ENCODE measurements around the gene FEZF1.

The FEZF1 gene

DNA sequence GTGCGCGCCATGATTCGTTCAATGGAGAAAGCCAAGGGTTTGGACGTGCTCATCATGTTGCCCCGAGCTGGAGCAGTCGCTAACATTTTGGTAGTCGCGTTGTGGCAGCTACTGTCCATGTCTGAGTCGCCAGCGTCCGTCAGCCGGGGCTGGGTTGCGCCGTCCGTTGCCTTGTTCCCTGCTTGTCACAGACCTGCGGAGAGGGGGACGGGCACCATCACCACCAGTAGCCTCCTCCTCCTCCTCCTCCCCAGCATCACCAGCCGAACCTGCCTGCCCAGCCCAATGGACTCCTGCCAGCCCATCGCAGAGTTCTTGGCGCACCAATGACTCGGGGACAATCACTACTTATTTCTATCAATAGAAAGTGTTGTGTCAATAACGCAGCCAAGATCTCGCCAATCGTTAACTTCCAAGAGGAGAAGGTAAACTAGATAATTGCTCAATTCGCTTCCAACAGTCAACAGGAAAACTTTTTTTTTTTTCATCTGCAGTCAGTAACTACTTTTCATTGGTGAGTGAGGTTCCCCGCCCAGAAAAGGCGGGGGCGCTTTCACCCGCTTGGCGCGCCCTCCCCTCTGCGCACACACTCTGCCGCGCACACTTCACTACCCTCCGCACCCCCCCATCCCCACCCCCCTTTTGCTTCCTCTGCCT is at the start of gene FEZF1:
Gene FEZF1 (minus strand): TSS at position 432 of the 657 bp plus-strand sequence. CDS start 313 bp downstream, at position 119.
- peak in 2 of 56 donors; percentile 23 to 34 for DNase-seq

DNA sequence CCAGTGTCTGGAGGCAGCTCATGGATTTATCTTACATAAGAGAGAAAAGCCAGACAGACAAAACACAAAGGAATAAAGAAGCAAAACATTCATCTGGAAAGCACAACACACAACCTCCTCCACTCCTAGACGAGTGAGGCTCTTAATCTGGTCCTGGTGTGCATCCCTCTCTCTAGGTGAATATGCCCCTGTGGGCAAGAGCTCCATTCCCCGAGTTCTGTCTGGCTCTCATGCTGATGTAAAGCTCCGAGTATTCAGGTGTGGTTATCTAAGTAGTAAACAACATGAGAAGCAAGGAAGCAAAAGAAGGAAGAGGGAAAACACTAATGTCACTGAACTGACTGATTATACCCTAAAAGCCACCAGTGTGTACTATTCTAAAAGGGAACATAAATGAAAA is 47.9 kb upstream of the FEZF1 start:
- no peak for DNase-seq

DNA sequence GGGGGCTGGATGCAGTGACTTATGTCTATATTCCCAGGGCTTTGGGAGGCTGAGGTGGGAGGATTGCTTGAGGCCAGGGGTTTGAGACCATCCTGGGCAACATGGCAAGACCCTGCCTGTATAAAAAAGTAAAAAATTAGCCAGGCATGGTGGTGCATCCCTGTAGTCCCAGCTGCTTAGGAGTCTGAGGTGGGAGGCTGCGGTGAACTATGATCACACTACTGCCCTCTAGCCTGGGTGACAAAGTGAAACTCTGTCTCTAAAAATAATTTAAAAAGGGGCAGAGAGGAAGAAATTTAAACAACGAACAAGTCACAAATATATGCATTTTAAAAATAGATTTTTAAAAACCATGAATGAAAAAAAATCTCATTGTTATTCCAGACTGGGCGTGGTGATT is 46.2 kb upstream of the FEZF1 start:
- DNase-seq: no peak

DNA sequence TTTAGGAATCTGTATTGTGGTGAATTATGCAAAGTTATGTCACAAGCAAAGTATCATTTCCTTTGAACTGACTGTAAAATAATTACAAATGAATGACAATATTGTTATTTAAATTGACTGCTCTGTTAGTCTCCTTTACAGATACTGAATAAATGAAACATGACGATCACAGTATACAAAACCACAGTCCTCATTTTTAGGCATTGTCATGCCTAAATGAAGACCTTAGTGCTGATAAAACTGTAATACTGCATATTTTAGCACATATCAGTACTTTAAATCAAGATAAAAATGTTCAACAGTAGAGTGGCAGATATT is 39.7 kb upstream of the FEZF1 start:
- DNase-seq: no peak

DNA sequence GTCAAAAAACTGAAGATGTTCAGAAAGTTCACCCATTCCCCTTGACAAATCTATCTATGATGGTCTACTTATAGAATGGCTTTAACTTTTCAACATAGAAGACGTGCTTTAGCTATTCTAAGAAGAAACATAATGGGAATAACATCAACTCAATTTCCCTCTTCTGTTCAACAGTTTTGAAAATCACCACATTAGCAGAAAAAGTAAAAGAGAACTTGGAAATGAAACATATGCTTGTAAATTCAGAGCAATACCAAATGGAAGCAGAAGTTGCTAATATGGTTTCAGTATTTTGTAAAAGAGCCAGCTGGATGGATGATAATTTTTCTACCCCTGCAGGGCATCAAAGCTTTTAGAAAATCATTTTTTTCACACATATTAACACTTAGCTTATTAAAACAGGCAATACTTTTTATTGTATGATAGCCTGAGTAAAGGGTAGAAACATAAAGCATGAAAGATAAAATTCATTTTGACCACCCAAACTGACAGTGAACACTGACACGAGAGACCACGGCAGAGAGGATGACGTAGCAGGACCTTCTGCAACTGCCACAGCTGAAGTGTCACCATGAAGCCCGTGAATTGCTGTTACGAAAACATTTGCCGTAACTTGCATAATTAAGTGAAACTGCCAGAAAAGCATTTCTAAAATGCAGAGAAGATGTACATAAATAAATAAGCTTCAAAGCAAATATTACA is 39.2 kb upstream of the FEZF1 start:
- no peak for DNase-seq

DNA sequence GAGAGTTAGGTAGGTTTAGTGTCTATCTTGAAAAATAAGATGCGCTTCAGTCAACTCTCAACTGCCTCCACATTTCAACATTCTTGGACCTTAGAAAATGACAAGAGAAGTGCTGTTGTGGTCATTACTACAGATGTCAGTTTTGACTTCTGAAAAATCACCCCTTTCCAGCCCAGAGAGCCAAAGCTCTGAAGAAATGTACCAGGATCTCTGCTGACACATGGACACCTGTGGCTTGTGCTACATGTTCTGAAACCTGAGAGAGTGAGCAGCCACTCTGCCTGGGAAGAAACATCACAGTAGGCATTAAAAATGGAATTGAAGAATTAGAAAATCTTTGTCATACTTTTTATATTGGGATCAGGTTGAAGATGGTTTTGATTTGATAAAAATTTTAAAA is 35.9 kb upstream of the FEZF1 start:
- no peak for DNase-seq

DNA sequence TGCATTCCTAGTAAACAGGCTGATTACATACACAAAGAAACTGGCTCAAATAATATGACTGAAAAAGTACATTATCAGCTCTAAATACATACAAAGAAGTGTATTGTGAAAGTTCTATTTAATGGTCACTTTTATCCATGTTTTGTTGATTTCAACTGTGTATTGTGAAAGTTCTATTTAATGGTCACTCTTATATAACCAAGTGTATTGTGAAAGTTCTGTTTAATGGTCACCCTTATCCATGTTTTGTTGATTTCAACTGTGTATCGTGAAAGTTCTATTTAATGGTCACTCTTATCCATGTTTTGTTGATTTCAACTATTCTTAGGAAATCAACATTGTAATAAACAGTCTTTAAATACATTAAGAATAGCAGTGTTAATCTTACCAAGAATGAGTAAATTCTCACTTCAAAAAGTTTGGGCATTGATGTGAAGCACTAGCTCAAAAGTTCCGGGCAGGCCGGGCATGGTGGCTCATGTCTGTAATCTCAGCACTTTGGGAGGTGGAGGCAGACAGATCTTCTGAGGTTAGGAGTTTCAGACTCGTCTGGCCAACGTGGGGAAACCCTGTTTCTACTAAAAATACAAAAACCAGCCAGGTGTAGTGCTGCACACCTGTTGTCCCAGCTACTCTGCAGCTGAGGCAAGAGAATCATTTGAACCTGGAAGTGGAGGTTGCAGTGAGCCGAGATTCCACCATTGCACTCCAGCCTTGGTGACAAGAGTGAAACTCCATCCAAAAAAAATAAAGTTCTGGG is 34.8 kb upstream of the FEZF1 start:
- no peak for DNase-seq

DNA sequence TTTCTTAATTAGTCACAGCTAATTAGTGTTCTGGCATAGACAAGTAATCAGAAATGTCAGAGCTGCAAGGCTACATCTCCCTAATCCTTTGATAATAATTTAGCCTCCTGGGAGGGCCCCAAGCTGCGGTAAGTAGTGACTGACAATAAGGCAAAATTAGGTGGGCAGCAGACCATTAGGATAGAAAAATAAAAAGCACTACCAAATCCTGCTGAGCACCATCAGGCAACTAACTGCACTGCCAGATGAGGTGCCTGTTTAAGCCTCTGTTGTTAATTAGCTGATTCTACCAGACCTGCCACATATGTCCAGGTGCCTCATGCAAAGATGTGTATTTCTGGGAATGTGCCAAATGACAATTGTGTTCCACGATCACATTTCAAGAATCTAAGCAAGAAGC is 32.5 kb upstream of the FEZF1 start:
- DNase-seq: no peak

DNA sequence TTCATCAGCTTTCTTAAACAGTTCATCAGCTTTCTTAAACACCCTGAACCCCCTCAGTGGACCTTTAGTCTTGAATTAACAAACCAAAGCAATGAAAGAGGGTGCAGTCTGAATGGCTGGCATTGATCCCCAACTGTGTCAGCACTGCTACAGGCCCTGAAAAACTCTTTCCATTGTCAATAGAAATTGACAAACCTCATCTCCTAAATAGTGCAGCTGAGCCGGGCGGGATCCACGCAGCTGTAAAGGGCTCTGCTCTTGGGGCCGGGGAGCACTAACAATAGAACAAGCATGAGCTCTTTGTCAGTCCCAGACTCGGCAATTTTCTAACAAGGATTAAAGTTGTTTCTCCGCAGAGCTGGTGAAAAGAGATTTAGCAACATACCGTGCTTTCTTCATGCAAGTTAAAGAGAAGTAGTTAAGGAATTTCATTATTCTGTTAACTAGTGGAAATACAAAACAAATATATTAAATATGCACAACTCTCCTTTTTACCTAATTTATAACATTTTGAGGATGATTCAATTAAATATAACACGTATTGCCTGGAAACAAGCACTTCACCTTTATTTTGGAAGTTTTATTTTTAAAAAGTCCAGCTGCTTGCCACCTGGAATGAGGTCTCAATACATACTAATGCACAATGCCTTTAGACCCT is 24.7 kb upstream of the FEZF1 start:
- DNase-seq: peak in 2 of 56 donors; percentile 21 to 27

DNA sequence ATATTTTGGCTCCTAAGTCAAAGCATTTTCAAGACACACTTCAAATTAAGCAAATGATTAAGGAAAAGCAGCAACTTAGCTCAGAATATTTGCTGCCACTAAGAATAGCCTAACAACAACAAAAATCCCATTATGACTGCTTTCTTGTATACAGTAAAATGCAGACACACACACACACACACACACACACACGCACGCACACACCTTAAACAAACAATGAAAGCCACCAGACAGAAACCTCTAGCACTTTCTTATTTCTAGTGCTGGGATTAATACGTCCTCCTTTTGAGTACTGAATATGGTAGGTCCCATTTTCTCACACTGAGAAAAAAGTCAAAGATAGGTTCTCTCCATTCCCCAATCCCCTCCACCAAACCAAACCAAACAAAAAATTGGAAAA is 23.4 kb upstream of the FEZF1 start:
- DNase-seq: no peak

DNA sequence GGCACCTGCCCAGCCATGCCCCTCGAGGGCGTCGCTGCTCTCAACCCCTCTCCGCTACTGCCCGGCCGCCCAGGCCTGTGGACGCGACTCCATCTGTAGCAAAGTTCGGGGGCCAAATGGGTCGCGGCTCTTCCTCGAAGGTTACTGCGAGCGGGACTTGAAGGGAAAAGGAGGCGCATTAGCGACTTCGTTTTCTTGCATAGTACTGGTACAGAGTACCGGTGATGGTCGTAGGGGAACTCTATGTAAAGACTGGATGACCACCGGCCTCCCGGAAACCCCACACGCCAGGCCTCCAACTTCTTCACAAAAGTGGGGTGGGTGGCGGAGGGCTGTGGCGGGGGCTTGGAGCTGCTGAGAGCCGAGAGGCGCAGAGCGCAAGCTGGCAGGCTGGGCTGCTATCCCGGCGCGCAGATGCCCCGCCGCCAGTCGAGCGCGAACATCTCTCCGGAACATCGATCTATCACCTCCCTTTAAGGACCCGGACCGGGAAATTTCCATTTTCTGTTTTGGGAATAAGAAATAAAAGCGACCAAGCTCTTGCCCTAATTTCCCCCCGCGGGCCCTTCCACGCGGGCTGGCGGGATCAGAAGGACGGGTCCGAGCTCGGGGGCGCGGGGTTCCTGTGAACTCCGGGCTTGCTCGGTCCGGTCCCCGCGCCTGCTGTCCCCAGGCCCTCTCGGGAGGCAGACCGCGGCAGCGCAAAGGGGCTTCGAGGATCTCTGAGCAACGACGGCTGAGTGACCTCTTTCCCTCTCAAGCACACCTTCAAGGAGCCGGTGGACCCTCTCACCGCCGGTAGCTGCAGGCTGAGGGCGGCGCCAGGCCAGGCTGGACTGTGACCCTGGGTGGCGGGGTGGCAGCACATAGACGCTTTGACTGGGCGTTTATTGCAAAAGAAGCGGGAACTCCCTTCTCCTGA is 12.2 kb upstream of the FEZF1 start:
- no peak for DNase-seq

DNA sequence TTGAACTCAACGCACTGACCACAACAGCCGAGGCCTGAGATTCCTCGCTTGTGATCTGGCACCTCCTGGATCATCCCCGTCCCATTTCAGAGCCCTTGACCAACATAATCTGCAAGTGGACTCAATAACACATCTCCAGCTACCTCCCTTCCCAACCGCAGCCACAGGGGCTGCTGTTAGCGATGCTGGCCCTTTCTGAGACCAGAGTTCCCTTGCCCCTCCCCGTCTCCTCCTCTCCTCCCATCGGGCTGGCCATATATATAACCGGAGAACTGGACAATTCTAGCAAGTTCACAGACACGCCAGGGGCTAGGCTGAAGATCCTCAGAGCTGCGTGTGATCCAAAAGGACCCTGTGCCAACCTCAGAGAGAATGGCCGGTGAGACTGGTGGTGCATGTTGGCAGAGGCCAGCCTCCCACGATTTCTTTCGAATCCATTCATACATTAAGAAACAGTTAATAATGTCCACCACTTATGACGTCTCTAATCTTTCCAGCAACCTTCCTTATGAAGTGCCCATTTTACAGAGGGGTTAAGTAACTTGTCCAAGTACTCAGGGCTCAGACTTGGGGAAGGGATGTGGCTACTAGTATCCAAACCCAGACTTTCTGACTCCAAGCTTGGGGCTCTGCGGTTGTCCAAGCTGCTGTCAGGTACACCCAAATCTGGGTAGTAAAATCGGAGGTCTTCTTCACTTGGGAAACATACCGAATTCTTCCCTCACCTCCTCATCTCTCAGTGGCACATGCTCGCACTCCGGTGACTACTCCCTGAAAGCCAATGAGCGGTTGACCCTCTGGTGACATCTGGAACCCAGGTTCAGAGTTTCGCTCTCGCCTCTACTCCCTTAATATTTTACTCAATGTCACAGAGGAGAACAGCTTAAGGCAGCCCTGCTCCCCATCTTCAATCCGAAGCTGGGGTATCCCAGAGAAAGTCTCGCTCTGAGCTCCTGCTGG is 11.2 kb upstream of the FEZF1 start:
- DNase-seq: no peak

DNA sequence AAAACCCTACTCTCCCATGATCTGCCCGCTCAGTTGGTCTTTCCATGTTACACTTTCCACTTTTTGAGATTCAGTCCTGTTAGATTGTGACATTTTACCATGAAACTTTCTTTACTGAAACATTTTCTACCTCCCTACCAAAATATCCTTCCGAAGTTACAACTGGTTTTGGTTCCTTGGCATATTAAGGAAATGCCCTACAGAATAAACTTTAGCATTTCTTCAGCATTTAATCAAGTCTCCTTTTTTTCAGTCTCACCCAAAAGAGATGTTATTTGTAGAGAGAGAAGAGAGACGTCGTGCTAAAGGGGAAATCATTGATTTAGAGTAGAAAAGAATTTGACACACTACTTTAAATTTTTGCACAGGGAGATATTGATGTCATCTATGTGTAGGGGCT is 9.7 kb upstream of the FEZF1 start:
- DNase-seq: no peak

DNA sequence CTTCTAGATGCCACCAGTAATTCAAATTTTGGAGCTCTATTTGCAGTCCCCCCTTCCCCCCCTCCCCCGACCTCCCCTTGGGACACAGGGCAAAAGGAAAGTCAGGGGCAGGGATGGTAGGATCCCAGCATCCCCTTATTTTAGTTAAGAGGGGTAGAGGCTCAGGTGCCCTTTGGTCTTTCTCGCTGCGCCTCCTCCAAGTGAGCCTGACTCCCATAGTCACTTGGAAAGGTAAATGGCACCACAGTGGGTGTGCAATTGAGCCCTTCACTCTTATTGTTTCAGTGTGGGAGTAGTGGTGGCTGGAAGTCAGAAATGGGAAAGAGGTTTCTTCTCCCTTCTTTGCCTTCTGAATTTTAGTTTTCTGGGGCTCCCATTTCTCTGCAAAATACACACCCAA is 8.2 kb upstream of the FEZF1 start:
- DNase-seq: no peak

DNA sequence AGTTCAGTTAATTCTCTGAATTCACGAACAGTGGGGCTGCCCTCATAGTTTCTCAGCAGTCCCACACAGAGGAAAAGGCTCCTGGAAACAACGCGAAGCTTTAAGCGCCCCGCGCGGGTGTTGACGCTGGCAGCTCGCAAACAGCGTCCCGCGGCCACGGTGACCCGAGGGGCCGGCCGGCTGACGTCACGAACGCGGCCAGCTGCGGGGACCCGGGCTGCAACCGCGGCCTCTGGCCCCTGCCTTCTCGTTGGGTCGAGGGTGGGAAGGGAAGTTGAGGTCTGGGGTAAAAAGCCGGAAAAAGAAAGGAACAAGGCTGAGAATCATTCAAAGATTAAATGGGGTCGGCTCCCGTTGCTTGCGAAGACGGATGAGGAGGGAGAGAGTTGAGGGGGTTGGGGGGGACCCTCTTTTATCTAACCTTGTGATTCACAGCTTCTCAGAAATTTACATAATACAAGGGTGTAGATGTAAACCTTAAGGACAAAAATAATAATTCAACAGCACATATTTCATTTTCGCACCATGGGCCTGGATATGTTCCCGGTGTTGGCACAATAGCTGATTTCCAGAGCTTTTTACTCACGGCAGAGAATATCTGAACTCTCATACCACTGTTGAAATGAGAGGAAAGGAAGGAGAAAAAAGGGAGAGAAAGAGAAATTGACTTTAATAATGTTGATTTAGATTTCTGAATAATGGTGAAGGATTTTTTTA is 7.3 kb upstream of the FEZF1 start:
- DNase-seq: peak in 3 of 56 donors; percentile 20 to 30 (median 22)

DNA sequence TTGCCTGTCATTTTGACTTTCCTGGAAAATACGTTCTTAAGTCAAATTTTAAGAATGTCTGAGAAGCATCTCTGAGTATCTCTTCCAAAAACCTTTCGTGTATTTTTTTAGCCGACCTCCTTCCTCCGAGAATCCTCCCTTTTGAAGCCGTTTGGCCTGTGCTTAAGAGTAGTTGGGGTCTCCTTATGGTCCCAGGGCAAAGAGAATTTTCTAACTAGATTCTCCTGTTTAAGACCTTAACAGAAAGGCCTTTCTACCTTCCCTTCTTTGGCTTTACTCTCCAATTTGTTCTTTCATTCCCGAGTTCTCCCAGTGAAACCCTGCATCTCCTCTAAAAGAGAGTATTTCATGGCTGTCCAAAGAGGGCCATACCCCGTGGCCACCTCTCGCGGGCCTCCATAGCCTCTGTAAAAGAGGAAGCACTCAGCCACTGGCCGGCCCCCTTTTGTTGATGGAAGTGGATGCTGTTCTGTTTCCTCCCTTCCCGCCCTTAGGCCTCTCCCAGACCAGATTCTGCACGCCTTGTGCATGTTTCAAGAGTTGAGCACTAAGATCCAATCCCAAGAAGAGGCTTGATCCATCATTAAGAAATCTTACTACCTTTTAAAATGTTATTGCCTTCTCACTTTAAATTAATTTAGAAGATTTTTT is 6.6 kb upstream of the FEZF1 start:
- DNase-seq: peak in 2 of 56 donors; percentile 9 to 14

DNA sequence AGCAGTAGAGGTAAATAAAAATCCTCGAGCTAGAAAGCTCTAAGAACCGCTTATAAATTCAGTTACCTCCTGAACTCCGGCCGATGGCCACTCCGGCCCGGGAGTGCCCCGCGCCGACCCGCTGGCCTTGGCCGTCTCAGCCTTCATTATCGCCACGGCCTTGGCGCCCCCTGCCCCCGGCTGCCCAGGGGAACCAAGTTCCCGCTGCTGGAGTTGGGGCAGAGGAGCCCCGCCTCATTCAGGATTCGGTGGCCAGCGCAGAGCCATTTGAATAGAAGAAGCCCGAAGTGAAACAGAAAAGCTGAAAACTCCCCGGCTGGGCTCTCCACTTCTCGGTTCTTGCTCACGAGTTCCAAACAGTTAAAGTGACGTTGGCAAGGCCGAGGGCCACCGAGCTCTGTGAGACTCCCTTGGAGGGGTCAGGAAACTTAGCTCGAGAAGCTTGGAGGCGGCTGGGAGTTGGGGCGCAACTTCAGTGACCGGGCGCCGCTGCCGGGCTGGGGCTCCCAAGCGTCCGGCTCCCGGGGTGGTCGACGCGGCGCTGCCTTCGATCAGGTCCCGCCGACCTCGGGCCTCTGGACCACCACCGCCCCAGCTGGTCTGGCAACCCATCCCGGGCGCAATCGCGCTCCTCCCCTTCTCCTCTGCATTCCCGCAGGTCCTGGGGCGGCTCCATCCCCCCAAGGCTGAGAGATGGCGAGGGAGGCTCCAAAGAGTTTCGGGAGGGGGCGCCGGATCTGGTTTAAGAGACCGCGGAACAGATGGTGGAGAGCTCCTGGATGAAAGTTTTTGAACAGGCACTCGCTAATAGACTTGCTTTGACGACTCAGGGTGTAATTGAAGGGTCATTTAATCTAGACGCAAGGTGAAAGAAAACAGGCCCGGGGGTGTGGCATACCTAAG is 5.8 kb upstream of the FEZF1 start:
- DNase-seq: peak in 3 of 56 donors; percentile 26 to 58 (median 41)

Measured in nucleus accumbens (tissue), 56 donors.